ENCODE measurements around the gene PLD6.
"Not testable (repeated sequence)": the region's sequence is repeated elsewhere in the genome, so short reads cannot be mapped to it uniquely, and the experiment has no call there.

Gene PLD6

DNA sequence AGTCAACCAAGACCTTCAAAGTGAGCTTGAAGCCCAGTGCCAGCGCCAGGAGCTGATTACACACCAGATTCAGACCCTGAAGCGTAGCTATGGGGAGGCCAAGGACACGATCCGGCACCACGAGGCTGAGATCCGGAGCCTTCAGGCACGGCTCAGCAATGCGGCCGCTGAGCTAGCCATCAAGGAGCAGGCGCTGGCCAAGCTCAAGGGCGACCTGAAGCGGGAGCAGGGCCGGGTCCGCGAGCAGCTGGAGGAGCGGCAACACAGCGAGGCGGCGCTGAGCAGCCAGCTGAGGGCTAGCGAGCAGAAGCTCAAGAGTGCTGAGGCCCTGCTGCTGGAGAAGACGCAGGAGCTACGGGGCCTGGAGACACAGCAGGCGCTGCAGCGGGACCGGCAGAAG, 42.0 kb downstream of the PLD6 start:
- Mint-ChIP-seq H3K4me1 (peaks cover 17% of the 10 kb centered on the region), H3K27ac (no peak overlapping the region), H3K9me3 (no peaks in the 10 kb centered on the region), H3K27me3 (no peaks in the 10 kb centered on the region), H3K4me3 (no peak overlapping the region)
- ATAC-seq (no peak), DNase-seq (no peak)

DNA sequence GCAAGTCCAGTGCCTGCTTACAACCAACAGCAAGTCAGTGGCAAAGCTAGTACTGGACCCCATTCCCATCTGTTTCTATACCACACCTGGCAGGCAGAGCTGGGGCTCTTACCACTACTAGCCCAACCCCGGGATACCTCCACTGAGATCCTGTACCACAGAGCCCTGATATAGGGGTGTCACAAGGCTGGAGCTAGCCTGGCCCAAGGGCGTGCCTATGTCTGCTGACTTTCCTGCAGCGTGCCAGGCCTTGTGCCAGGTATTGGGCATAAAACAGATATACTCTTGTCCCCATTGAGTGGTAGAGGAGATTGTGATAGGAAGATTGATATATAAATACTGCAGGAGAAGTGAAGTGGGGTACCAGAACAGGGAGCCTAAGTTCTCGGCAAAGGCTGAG, 44.4 kb downstream of the PLD6 start:
- H3K27me3 Mint-ChIP-seq: no peaks in the 10 kb centered on the region
- no peaks in the 10 kb centered on the region for H3K4me1 Mint-ChIP-seq
- H3K4me3 Mint-ChIP-seq: no peak overlapping the region
- DNase-seq (no peak), ATAC-seq (no peak)
- no peaks in the 10 kb centered on the region for H3K9me3 Mint-ChIP-seq
- H3K27ac Mint-ChIP-seq: peak overlapping the region in 1 of 2 donors; percentile 3

DNA sequence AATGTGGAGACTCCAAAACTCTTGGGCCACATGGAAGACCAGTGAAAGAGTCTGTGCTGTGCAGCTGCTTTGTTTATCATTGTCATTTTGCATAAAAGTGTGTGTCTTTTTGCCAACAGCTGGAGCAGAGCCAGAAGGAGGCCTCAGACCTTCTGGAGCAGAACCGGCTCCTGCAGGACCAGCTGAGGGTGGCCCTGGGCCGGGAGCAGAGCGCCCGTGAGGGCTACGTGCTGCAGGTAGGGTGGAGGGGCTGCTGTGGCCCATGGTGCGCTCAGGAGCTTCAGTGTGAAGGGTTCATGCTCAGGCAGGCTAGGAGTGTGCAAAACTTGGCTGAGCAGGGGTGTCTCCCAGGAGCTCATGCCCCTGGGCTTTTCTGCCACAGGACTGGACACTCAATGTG, 45.0 kb downstream of the PLD6 start:
- ATAC-seq: no peak
- Mint-ChIP-seq H3K4me1 (no peaks in the 10 kb centered on the region), H3K9me3 (no peaks in the 10 kb centered on the region), H3K27me3 (no peaks in the 10 kb centered on the region), H3K4me3 (no peak overlapping the region), H3K27ac (peak overlapping the region in 1 of 2 donors; percentile 49)
- no peak for DNase-seq

DNA sequence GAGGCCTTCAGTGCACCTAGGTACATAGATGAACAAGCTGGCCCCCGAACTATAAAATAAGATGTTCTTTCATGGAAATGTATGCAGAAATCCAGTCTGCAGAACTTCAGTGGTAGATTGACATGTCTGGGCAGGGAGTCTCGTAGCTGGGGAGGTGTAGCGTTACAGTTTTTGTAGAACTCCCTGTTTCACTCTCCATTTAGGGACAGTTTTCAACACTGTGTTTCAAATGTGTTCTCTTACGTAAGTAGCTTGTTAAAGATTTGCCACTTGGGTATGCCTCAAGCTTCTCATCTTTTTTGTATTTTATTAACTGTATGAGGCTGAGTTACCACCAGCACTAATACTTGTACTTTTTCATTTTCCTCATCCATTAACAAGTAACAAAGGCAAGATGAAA, 46.6 kb downstream of the PLD6 start:
- H3K9me3 Mint-ChIP-seq: no peaks in the 10 kb centered on the region
- H3K4me1 Mint-ChIP-seq: peaks cover 5% of the 10 kb centered on the region
- H3K27me3 Mint-ChIP-seq: no peaks in the 10 kb centered on the region
- H3K4me3 Mint-ChIP-seq: no peak overlapping the region
- no peak for ATAC-seq
- peak overlapping the region in 1 of 2 donors; percentile 44 for H3K27ac Mint-ChIP-seq
- DNase-seq: no peak

DNA sequence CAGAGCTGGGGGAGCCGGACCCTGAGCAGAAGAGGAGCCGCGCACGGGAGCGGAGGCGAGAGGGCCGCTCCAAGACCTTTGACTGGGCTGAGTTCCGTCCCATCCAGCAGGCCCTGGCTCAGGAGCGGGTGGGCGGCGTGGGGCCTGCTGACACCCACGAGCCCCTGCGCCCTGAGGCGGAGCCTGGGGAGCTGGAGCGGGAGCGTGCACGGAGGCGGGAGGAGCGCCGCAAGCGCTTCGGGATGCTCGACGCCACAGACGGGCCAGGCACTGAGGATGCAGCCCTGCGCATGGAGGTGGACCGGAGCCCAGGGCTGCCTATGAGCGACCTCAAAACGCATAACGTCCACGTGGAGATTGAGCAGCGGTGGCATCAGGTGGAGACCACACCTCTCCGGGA, 47.6 kb downstream of the PLD6 start:
- not testable (repeated sequence) for H3K4me3 Mint-ChIP-seq, H3K27me3 Mint-ChIP-seq, DNase-seq, H3K9me3 Mint-ChIP-seq, H3K27ac Mint-ChIP-seq
- peaks cover 14% of the 10 kb centered on the region for H3K4me1 Mint-ChIP-seq
- ATAC-seq: peak; percentile 20

DNA sequence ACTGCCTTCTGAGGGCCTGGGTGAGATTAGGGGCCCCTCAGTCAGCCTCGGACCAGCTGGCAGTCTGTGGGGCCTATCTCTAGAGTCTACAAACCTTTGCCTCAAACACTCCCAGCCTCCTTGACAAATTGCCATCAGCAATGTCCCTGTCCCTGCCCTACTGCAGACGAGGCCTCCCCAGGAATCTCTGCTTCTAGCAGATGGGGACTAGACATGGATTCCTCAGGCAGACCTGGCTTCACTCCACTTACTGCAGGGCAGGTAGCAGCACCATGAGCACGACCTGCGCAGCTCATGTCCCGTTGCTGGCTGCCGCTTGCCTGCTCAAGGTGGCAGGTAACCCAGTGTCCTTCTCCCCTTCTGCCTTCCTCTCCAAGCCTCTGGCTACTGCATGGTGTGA, 49.1 kb downstream of the PLD6 start:
- no peak overlapping the region for H3K4me3 Mint-ChIP-seq
- peaks cover 28% of the 10 kb centered on the region for H3K4me1 Mint-ChIP-seq
- DNase-seq (no peak), ATAC-seq (no peak)
- H3K9me3 Mint-ChIP-seq: no peaks in the 10 kb centered on the region
- no peak overlapping the region for H3K27ac Mint-ChIP-seq
- no peaks in the 10 kb centered on the region for H3K27me3 Mint-ChIP-seq

DNA sequence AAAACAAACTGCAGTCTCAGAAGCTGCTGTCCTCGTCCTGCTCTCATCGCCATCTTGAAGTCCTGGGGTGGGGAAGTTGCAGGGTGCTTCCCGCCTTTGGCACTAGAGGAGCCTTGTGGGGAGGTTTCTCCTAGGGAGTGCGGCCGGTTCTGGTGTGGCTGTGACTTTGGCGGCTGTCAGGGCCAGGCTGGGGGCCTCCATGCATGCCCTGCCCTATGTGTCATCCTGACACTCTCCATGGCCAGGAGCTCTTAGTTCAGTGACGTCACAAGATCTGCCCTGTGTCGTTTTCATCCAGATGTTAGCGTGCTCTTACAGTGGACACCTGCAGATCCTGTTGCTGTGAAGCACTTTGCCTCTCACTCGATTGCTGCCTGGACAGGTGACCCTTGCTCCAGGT, 49.6 kb downstream of the PLD6 start:
- Mint-ChIP-seq H3K4me3 (no peak overlapping the region), H3K27ac (no peak overlapping the region)
- no peak for DNase-seq

DNA sequence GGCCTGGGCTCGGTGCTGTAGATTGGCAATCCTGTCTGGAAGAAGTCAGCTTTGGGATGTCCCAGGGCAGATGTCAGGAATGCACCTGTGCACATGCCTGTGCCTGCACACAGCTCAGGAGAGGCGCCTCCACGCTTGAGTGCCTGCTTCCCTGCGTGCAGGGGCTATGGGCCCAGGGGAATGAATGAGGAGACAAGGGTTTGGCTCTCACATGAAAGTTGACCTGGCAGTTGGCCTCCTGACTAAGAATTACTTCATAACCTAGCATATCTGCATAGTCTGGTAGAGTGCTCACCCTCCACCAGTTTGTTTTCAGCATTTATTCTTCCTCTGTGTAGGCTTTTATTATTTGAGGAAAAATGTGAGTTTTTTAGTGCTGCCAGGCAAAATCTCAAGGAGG, 50.0 kb downstream of the PLD6 start:
- no peak for ATAC-seq
- DNase-seq: no peak

More for the DNA sequence above, 49.6 kb downstream of the PLD6 start:
- peaks cover 33% of the 10 kb centered on the region for H3K4me1 Mint-ChIP-seq
- no peaks in the 10 kb centered on the region for H3K27me3 Mint-ChIP-seq
- H3K9me3 Mint-ChIP-seq: no peaks in the 10 kb centered on the region
- ATAC-seq: no peak

DNA sequence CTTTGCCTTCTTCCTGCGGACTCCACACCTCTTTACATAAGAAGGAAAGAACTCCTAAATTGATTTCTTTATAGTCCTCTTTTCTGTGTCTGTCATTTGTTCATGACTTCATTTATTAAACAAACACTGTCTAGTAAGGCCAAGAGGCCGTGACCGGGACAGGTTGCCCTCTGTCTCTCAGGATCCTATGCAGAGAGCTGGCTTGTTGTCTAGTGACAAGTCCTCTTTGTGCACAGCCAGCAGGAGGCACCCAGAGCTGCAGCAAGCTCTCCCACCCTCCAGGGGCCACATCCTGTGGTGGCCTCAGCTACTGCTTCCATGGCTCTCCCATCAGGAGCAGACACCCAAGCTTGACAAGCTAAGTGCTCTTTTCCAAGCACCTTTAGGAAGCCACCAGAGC, 50.6 kb downstream of the PLD6 start:
- no peaks in the 10 kb centered on the region for H3K9me3 Mint-ChIP-seq
- no peaks in the 10 kb centered on the region for H3K27me3 Mint-ChIP-seq
- no peak overlapping the region for H3K4me3 Mint-ChIP-seq
- H3K4me1 Mint-ChIP-seq: peaks cover 40% of the 10 kb centered on the region
- peak overlapping the region in 1 of 2 donors; percentile 20 for H3K27ac Mint-ChIP-seq
- ATAC-seq (no peak), DNase-seq (no peak)

More for the DNA sequence above, 50.0 kb downstream of the PLD6 start:
- peaks cover 38% of the 10 kb centered on the region for H3K4me1 Mint-ChIP-seq
- no peak overlapping the region for H3K27ac Mint-ChIP-seq
- no peaks in the 10 kb centered on the region for H3K27me3 Mint-ChIP-seq
- no peak overlapping the region for H3K4me3 Mint-ChIP-seq
- H3K9me3 Mint-ChIP-seq: no peaks in the 10 kb centered on the region

DNA sequence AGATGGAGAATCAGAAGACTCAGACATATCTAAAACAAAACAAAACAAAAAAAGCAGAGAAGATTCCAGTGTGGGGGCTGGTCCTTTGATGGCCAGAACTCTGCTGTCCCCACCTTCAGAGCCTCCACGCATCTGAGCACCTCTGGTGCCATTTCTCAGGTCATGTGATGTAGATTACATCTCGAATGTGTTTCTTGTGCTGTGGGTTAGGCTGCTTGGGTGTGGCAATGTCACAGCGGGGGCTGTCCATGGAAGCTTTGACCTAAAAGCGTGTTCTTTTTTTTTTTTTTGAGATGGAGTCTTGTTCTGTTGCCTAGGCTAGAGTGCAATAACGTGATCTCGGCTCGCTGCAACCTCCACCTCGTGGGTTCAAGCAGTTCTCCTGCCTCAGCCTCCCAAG, 51.2 kb downstream of the PLD6 start:
- Mint-ChIP-seq H3K4me3 (no peak overlapping the region), H3K9me3 (no peaks in the 10 kb centered on the region), H3K27me3 (no peaks in the 10 kb centered on the region), H3K27ac (no peak overlapping the region), H3K4me1 (peaks cover 46% of the 10 kb centered on the region)
- ATAC-seq: no peak
- DNase-seq: no peak

DNA sequence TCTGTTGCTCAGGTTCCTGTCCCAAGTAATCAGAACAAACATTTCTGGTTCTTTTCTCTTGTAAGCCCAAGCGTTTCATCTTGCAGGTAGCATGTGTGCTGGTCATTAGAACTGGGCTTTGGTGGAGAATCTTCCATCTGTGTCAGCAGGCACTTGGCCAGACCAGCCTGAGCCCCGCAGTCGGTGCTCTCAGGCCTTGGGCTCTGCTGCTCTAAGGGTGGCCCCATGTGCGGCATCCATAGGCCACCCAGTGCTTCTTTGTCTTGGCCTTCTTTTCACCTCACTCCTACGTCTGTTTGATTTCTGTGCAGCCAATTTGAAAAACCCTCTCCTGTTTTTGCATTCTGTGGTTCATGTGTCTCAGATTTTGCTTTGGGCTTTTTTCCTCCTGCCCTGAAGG, 51.6 kb downstream of the PLD6 start:
- peaks cover 47% of the 10 kb centered on the region for H3K4me1 Mint-ChIP-seq

DNA sequence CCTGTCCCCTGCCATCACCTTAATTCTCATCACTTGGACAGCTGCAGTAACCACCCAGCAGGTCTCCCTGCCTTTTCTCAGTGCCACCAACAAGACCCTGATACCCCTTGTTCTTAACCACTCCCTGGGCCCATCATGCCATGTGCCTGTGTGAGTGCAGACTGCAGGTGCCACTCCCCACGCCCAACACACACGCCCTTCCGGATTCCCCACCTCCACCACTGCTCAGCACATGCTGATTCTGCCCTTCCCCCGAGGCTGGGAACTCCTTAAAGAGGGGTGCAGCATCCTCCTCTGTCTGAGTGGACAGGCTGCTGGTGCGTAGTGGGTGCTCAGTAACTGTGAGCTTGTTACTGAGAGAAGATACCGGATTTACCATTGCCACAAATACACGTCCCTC, 52.4 kb downstream of the PLD6 start:
- ATAC-seq (no peak), DNase-seq (no peak)
- H3K27ac Mint-ChIP-seq: peak overlapping the region in 1 of 2 donors; percentile 86
- peaks cover 47% of the 10 kb centered on the region for H3K4me1 Mint-ChIP-seq
- H3K4me3 Mint-ChIP-seq: no peak overlapping the region
- H3K27me3 Mint-ChIP-seq: no peaks in the 10 kb centered on the region
- no peaks in the 10 kb centered on the region for H3K9me3 Mint-ChIP-seq

More for the DNA sequence above, 51.6 kb downstream of the PLD6 start:
- Mint-ChIP-seq H3K9me3 (no peaks in the 10 kb centered on the region), H3K4me3 (no peak overlapping the region), H3K27ac (no peak overlapping the region), H3K27me3 (no peaks in the 10 kb centered on the region)
- DNase-seq (no peak), ATAC-seq (no peak)

DNA sequence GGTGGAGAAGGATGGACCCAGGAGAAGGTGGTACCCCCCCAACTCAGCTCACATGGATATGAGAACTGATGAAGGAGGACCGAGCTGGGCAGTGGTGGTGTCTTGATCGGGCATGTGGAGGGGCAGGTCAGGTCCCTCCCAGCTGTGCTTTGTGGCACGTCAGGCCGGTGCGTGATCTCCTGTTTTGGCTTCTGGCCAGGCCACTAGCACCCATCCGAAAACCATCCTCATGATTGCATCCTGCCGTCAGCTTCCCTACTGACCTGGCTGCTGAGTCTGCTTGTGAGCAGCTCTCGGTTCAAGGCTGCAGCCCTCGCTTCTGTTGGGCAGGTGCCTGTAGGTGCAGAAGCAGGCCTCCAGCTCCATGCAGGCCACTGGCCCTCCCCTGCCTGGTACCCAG, 53.1 kb downstream of the PLD6 start:
- Mint-ChIP-seq H3K27ac (peak overlapping the region in 1 of 2 donors; percentile 46), H3K9me3 (no peaks in the 10 kb centered on the region), H3K4me3 (no peak overlapping the region), H3K27me3 (no peaks in the 10 kb centered on the region), H3K4me1 (peaks cover 47% of the 10 kb centered on the region)
- no peak for ATAC-seq
- no peak for DNase-seq

DNA sequence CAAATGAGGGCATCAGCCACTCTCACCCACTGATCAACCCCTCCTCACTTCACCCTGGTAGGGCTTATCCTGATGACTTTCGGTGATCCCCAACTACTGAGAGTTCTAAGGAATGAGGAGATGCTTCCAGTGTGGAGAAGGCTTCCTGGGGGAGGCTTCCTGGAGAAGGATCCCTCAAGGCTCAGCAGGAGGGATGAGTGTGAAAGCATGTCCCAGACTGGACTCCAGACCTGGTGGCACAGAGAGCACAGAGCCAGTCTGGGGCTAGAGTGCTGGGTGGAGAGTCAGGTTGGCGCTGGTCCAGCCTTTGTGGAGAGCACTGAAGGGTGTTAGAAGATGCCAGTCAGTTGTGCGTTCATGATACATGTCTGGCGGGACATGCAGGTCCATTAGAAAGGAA, 53.7 kb downstream of the PLD6 start:
- H3K4me1 Mint-ChIP-seq: peaks cover 47% of the 10 kb centered on the region
- H3K27me3 Mint-ChIP-seq: no peaks in the 10 kb centered on the region
- no peak overlapping the region for H3K4me3 Mint-ChIP-seq
- DNase-seq (no peak), ATAC-seq (no peak)
- no peaks in the 10 kb centered on the region for H3K9me3 Mint-ChIP-seq
- peak overlapping the region; percentile 49 to 77 for H3K27ac Mint-ChIP-seq

DNA sequence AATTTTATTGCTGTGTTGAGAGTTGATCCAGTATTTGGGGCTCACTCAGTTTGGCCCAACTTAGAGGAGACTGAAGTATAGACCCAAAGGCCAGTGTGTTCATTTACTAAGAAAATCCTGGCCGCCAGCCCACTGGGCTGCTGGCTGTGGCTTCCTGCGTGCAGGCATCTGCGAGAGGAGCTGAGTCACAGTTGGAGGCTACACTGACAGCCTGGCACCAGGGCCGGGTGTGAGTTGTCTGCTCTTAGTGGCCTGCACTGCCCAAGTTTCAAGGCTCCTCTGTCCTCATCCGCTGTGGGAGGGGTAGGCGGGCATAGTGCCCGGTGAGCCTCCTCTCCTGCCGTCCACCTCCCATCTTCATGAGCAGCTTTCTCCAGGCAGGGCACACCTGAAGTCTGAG, 54.2 kb downstream of the PLD6 start:
- Mint-ChIP-seq H3K27ac (peak overlapping the region in 1 of 2 donors; percentile 79), H3K27me3 (no peaks in the 10 kb centered on the region), H3K4me1 (peaks cover 47% of the 10 kb centered on the region), H3K9me3 (no peaks in the 10 kb centered on the region), H3K4me3 (no peak overlapping the region)
- ATAC-seq (no peak), DNase-seq (no peak)

DNA sequence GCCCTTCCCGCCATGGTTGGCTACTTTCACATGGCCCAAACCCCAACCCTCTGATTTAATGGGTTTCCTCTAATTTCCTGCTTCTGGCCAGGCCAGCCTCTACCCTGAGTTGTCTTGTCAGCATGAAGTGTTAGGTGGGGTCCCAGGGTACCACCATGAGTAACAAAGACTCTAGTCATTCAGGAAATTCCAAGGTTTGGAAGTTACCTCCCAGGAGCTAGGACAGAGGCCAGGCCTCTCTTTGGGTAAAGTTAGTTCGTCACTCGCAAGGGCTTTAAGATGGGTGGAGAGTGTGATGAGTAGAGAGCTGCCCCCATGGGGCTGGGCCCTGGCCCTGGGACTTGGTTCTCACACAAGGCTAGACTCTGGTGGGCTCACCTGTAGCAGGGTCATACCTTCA, 54.6 kb downstream of the PLD6 start:
- DNase-seq: no peak
- peak overlapping the region in 1 of 2 donors; percentile 79 for H3K27ac Mint-ChIP-seq
- H3K27me3 Mint-ChIP-seq: no peaks in the 10 kb centered on the region
- no peak for ATAC-seq
- H3K9me3 Mint-ChIP-seq: no peaks in the 10 kb centered on the region
- no peak overlapping the region for H3K4me3 Mint-ChIP-seq
- peaks cover 47% of the 10 kb centered on the region for H3K4me1 Mint-ChIP-seq

DNA sequence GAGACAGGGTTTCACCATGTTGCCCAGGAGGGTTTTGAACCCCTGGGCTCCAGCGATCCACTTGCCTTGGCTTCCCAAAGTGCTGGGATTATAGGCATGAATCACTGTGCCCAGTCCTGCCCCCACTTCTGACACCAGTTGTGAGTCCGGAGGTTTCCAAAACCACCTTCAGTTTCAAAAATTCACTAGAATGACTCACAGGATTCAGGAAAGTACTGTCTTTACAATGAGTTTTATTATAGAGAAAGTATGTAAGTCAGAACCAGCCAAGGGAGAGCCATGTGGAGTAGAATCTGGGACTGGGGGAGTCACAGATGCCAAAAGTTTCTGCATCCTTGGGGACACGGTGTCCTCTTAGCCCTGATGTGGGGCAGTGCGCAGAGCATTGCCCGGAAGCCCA, 55.1 kb downstream of the PLD6 start:
- ATAC-seq (peak; percentile 53), DNase-seq (no peak)
- Mint-ChIP-seq H3K27ac (no peak overlapping the region), H3K4me3 (no peak overlapping the region), H3K9me3 (no peaks in the 10 kb centered on the region), H3K4me1 (peaks cover 47% of the 10 kb centered on the region), H3K27me3 (no peaks in the 10 kb centered on the region)
